Stomach (tissue), 9 donors: Measurements from ENCODE around the gene PLXNB1. TPM values are rescaled to one million over a fixed set of nuclear protein-coding genes. Genes with fewer than 3 reads are reported as not detected.

Experiments
- DNase-seq, 2 donors: peaks; one replicate each; pipeline versions ENCODE4 v3.0.0 to v3.0.0-alpha.2; 2013 to 2019
- H3K27ac ChIP-seq, 5 donors: fragments of 200-600 bp in 4 of 5; sonication (generic) in 4 of 5; one replicate each; pipeline ENCODE4 v1.5.1; 2013 to 2019; ENCODE audit warnings: mild to moderate bottlenecking in 1 of 5, moderate library complexity in 1 of 5
- H3K27me3 ChIP-seq, 3 donors: fragments of 200-600 bp; sonication (generic); one replicate each; pipeline ENCODE4 v1.5.1; 2017 to 2019; ENCODE audit warnings: mixed run types in 1 of 3
- H3K36me3 ChIP-seq, 4 donors: fragments of 200-600 bp; sonication (generic); 1 replicate in 3 of 4; 2 replicates in 1 of 4; pipeline ENCODE4 v1.5.1; 2016 to 2019
- H3K4me1 ChIP-seq, 4 donors: fragments of 200-600 bp; sonication (generic); one replicate each; pipeline ENCODE4 v1.5.1; 2016 to 2019
- H3K4me3 ChIP-seq, 4 donors: fragments of 200-600 bp; sonication (generic) in 3 of 4; one replicate each; pipeline ENCODE4 v1.5.1; 2016 to 2019; ENCODE audit warnings: mild to moderate bottlenecking in 1 of 4
- H3K9me3 ChIP-seq, 4 donors: fragments of 200-600 bp; sonication (generic); one replicate each; pipeline ENCODE4 v1.5.1; 2016 to 2019
- CTCF ChIP-seq, 7 experiments: fragments of 450-650 bp in 4 of 7; fragments of 200-600 bp in 3 of 7; sonication (generic) in 3 of 7; IDR thresholded peaks; one replicate each; pipeline ENCODE4 v1.5.1; 2016 to 2019; ENCODE audit warnings: antibody characterized with exemption in 7 of 7, control low read depth in 2 of 7, mild to moderate bottlenecking in 1 of 7
- EP300 ChIP-seq: sonication (generic); formaldehyde crosslinking; IDR thresholded peaks from one replicate; pipeline ENCODE4 v1.6.1; 2017; ENCODE audit warnings: antibody characterized with exemption
- POLR2A ChIP-seq, 4 donors: fragments of 450-650 bp; IDR thresholded peaks; one replicate each; pipeline ENCODE4 v1.6.1; 2016; ENCODE audit warnings: antibody characterized with exemption in 4 of 4, control low read depth in 2 of 4, mild to moderate bottlenecking in 1 of 4, moderate library complexity in 1 of 4
- POLR2AphosphoS5 ChIP-seq, 3 donors: sonication (generic); formaldehyde crosslinking; IDR thresholded peaks; one replicate each; pipeline ENCODE4 v1.6.1; 2016; ENCODE audit warnings: antibody characterized with exemption in 3 of 3
- WGBS, 5 donors: extraction: QIAGEN DNeasy Blood & Tissue Kit in 3 of 5; methylation state at CpG; one replicate each; pipeline versions ENCODE4 v1.1.5 to v1.1.7; 2013 to 2018; 5-methylcytosine and 5-hydroxymethylcytosine counted together
- intact Hi-C: fragments of 100-400 bp; cut with DNase I; formaldehyde crosslinking; loops from one replicate; pipeline ENCODE4 v1.15.1; 2023; ENCODE audit warnings: low total_unique reads
- polyA plus RNA-seq, 3 donors: library from polyadenylated mRNA; stranded (reverse); fragments of 200-250 nt; gene quantifications; one replicate each; pipeline ENCODE4 v1.2.3, GENCODE V29; 2013
- total RNA-seq, 5 donors: library from RNA; depleted of rRNA; stranded (reverse); fragments of >200 nt; gene quantifications; one replicate each; pipeline versions ENCODE4 v1.1.0 to v1.2.3, GENCODE V29; 2014 to 2016
- donor health status: healthy with polysubstance abuse.
- donor health status: Bipolar disorder and iron deficiency.
- donor health status: healthy.

PLXNB1 gene
- total and polyA plus RNA-seq, 8 donors = 13.9 to 874 (median 135) TPM

GRCh38 chr3:48416091-48416505 is 13.8 kb downstream of the PLXNB1 start:
- WGBS, 5 donors = 89 to 96% (median 92%) methylated on average over 7 to 14 of the region's 14 CpGs
- intact Hi-C loops = loop anchor here (10.0 kb wide), 1 partner anchor 141 kb away; no protein-coding TSS in a partner anchor
- H3K9me3 ChIP-seq = no peaks in the 10 kb centered on the region
- peaks cover 74 to 100% (median 98%) of the 10 kb centered on the region in 4 donors for H3K36me3 ChIP-seq
- peaks cover 0 to 8% (median 0%) of the 10 kb centered on the region in 4 donors for H3K4me1 ChIP-seq
- no peak overlapping the region for H3K4me3 ChIP-seq
- TF ChIP-seq POLR2A (IDR thresholded peaks at IDR 0.05) (no peak), CTCF (IDR thresholded peaks at IDR 0.05) (no peak), EP300 (no peak), POLR2AphosphoS5 (IDR thresholded peaks at IDR 0.05) (no peak)
- no peaks in the 10 kb centered on the region for H3K27me3 ChIP-seq
- H3K27ac ChIP-seq = no peak overlapping the region
- no peak for DNase-seq

- H3K4me3 ChIP-seq = no peak overlapping the region
- H3K4me1 ChIP-seq = peaks cover 0 to 8% (median 0%) of the 10 kb centered on the region in 4 donors
- intact Hi-C loops = loop anchor here (10.0 kb wide), 1 partner anchor 141 kb away; no protein-coding TSS in a partner anchor
- peaks cover 81 to 100% (median 100%) of the 10 kb centered on the region in 4 donors for H3K36me3 ChIP-seq
- H3K27ac ChIP-seq = no peak overlapping the region
- no peaks in the 10 kb centered on the region for H3K9me3 ChIP-seq
- TF ChIP-seq CTCF (IDR thresholded peaks at IDR 0.05) (no peak), POLR2A (IDR thresholded peaks at IDR 0.05) (no peak), POLR2AphosphoS5 (IDR thresholded peaks at IDR 0.05) (no peak), EP300 (no peak)
- peak in 1 of 2 donors; percentile 29 for DNase-seq
- WGBS, 5 donors = 83 to 94% (median 92%) methylated on average over 13 to 24 of the region's 24 CpGs
- no peaks in the 10 kb centered on the region for H3K27me3 ChIP-seq
Measured at GRCh38 chr3:48415251-48415953, 14.5 kb downstream of the PLXNB1 start.

- intact Hi-C loops = loop anchor here (10.0 kb wide), 1 partner anchor 140 kb away; no protein-coding TSS in a partner anchor
- no peak overlapping the region for H3K4me3 ChIP-seq
- no peaks in the 10 kb centered on the region for H3K9me3 ChIP-seq
- WGBS, 5 donors = 82 to 89% (median 86%) methylated on average over 19 to 25 of the region's 25 CpGs
- H3K4me1 ChIP-seq = peaks cover 0 to 8% (median 0%) of the 10 kb centered on the region in 4 donors
- H3K27ac ChIP-seq = no peak overlapping the region
- DNase-seq = no peak
- TF ChIP-seq POLR2AphosphoS5 (IDR thresholded peaks at IDR 0.05) (no peak), EP300 (no peak), POLR2A (IDR thresholded peaks at IDR 0.05) (no peak), CTCF (IDR thresholded peaks at IDR 0.05) (no peak)
- H3K27me3 ChIP-seq = no peaks in the 10 kb centered on the region
- H3K36me3 ChIP-seq = peaks cover 86 to 100% (median 100%) of the 10 kb centered on the region in 4 donors
Measured at GRCh38 chr3:48414376-48415250, 15.3 kb downstream of the PLXNB1 start.

- H3K27me3 ChIP-seq = no peaks in the 10 kb centered on the region
- H3K4me3 ChIP-seq = no peak overlapping the region
- H3K9me3 ChIP-seq = no peaks in the 10 kb centered on the region
- TF ChIP-seq POLR2AphosphoS5 (IDR thresholded peaks at IDR 0.05) = no peak
- TF ChIP-seq EP300 = no peak
- TF ChIP-seq POLR2A (IDR thresholded peaks at IDR 0.05) = no peak
- no peak for TF ChIP-seq CTCF (IDR thresholded peaks at IDR 0.05)
- no peak for DNase-seq
- peaks cover 0 to 8% (median 0%) of the 10 kb centered on the region in 4 donors for H3K4me1 ChIP-seq
- 70 to 91% (median 88%) methylated on average over 5 to 14 of the region's 14 CpGs for WGBS, 5 donors
- H3K27ac ChIP-seq = no peak overlapping the region
- intact Hi-C loops = loop anchor here (10.0 kb wide), 1 partner anchor 139 kb away; no protein-coding TSS in a partner anchor
- H3K36me3 ChIP-seq = peaks cover 85 to 100% (median 100%) of the 10 kb centered on the region in 4 donors
Measured at GRCh38 chr3:48413611-48414010, 16.3 kb downstream of the PLXNB1 start.
